GM19467 (cell line): ENCODE data around the gene ZNF626.
"Not testable (repeated sequence)": the region's sequence is repeated elsewhere in the genome, so short reads cannot be mapped to it uniquely, and the experiment has no call there.

Experiments used
- ATAC-seq: cut with Tn5 transposase; IDR thresholded peaks from one replicate; pipeline ENCODE4 v1.9.1; 2021; ENCODE audit warnings: mild to moderate bottlenecking, moderate library complexity; ENCODE audit not compliant: unreplicated experiment

ZNF626 gene

GRCh38 chr19:20661150-20661819 is at the start of gene ZNF626:
Gene ZNF626, minus strand, starts transcription at chr19:20661571. Its CDS starts 125 bp downstream, at chr19:20661446.
- ATAC-seq, result no peak

- no peak for ATAC-seq
Measured at GRCh38 chr19:20669263-20669662, 7.9 kb upstream of the ZNF626 start.

- no peak for ATAC-seq
Measured at GRCh38 chr19:20667281-20667680, 5.9 kb upstream of the ZNF626 start.

- no peak for ATAC-seq
Measured at GRCh38 chr19:20664901-20665781, 3.8 kb upstream of the ZNF626 start.

GRCh38 chr19:20664475-20664874 is 3.1 kb upstream of the ZNF626 start:
- not testable (repeated sequence) for ATAC-seq

- no peak for ATAC-seq
Measured at GRCh38 chr19:20662421-20663105, 1.2 kb upstream of the ZNF626 start.

- ATAC-seq, result no peak
Measured at GRCh38 chr19:20660473-20661140, 764 bp downstream of the ZNF626 start.

GRCh38 chr19:20640545-20640944 is 20.8 kb downstream of the ZNF626 start:
- ATAC-seq, result no peak

GRCh38 chr19:20640023-20640422 is 21.3 kb downstream of the ZNF626 start:
- ATAC-seq, result no peak

GRCh38 chr19:20624560-20624959 is 36.8 kb downstream of the ZNF626 start:
- not testable (repeated sequence) for ATAC-seq

- ATAC-seq, result no peak
Measured at GRCh38 chr19:20616071-20616470, 45.3 kb downstream of the ZNF626 start.

- not testable (repeated sequence) for ATAC-seq
Measured at GRCh38 chr19:20614971-20615370, 46.4 kb downstream of the ZNF626 start.

GRCh38 chr19:20612711-20613316 is 48.6 kb downstream of the ZNF626 start:
- no peak for ATAC-seq

- ATAC-seq, result no peak
Measured at GRCh38 chr19:20611866-20612265, 49.5 kb downstream of the ZNF626 start.

- ATAC-seq, result no peak
Measured at GRCh38 chr19:20607943-20608342, 53.4 kb downstream of the ZNF626 start.
